ENCODE data around the gene GPA33.
A peak's percentile ranks its signal among the peaks of the same experiment; 100 is the strongest.

Gene GPA33

GRCh38 chr1:167090314-167090942 lies at the start of gene GPA33:
TSS of gene GPA33 (minus strand) at chr1:167090377. CDS start at chr1:167090287, 90 bp downstream.
- DNase-seq: no peak

- DNase-seq: no peak
These were observed 48.5 kb upstream of the GPA33 start for GRCh38 chr1:167138703-167139102.

GRCh38 chr1:167137793-167138510 lies 47.8 kb upstream of the GPA33 start:
- DNase-seq: no peak

GRCh38 chr1:167137332-167137781 lies 47.2 kb upstream of the GPA33 start:
- no peak for DNase-seq

GRCh38 chr1:167136806-167137205 lies 46.6 kb upstream of the GPA33 start:
- no peak for DNase-seq

- no peak for DNase-seq
These were observed 46.0 kb upstream of the GPA33 start for GRCh38 chr1:167136191-167136614.

- DNase-seq: no peak
These were observed 45.2 kb upstream of the GPA33 start for GRCh38 chr1:167135281-167135840.

GRCh38 chr1:167132301-167133010 lies 42.3 kb upstream of the GPA33 start:
- DNase-seq: no peak

GRCh38 chr1:167130829-167131510 lies 40.8 kb upstream of the GPA33 start:
- no peak for DNase-seq

GRCh38 chr1:167128261-167129227 lies 38.4 kb upstream of the GPA33 start:
- no peak for DNase-seq

GRCh38 chr1:167127661-167128060 lies 37.5 kb upstream of the GPA33 start:
- no peak for DNase-seq

GRCh38 chr1:167127236-167127635 lies 37.1 kb upstream of the GPA33 start:
- no peak for DNase-seq

- no peak for DNase-seq
These were observed 36.6 kb upstream of the GPA33 start for GRCh38 chr1:167126811-167127210.

- DNase-seq: no peak
These were observed 36.1 kb upstream of the GPA33 start for GRCh38 chr1:167126317-167126716.

- DNase-seq: no peak
These were observed 32.4 kb upstream of the GPA33 start for GRCh38 chr1:167122568-167122967.

GRCh38 chr1:167122121-167122480 lies 31.9 kb upstream of the GPA33 start:
- no peak for DNase-seq

- DNase-seq: peak; percentile 20
These were observed 31.4 kb upstream of the GPA33 start for GRCh38 chr1:167121375-167122120.

GRCh38 chr1:167120899-167121298 lies 30.7 kb upstream of the GPA33 start:
- no peak for DNase-seq

- no peak for DNase-seq
These were observed 29.5 kb upstream of the GPA33 start for GRCh38 chr1:167119696-167120095.

GRCh38 chr1:167118188-167118587 lies 28.0 kb upstream of the GPA33 start:
- no peak for DNase-seq

- no peak for DNase-seq
These were observed 27.0 kb upstream of the GPA33 start for GRCh38 chr1:167117225-167117624.

Measured in activated naive CD4-positive, alpha-beta T cell treated with Interleukin-2 at 50 U/mL for 16 hours (primary cell).